GM12878 (cell line): ENCODE results near the gene KISS1R. TPM values are rescaled to one million over a fixed set of nuclear protein-coding genes. Genes with fewer than 3 reads are reported as not detected.

Experiments
- ATAC-seq: fragments of 200-7000 bp; cut with Tn5 transposase; 3 replicates; pipeline ENCODE4 v1.9.1; 2020; ENCODE audit warnings: mild to moderate bottlenecking, moderate library complexity
- BruUV-seq: library from RNA; stranded (reverse); fragments of 400-500 nt; replicated peaks from 2 replicates; lab custom pipeline; 2021; lab: Mats Ljungman, UMichigan
- CTCF ChIA-PET: fragments of 300-600 bp; sonication (Branson Sonifier 250); formaldehyde crosslinking; extraction: SDS; loops from one replicate; lab custom pipeline; 2021; ENCODE audit warnings: inconsistent platforms; lab: Yijun Ruan, JAX
- POLR2A ChIA-PET: fragments of 350-600 bp; formaldehyde crosslinking; extraction: SDS; loops from one replicate; lab custom pipeline; 2021; ENCODE audit warnings: inconsistent platforms; lab: Charles Lee
- RAD21 ChIA-PET: fragments of 300-600 bp; sonication (Branson Sonifier 250); formaldehyde crosslinking; loops from one replicate; lab custom pipeline; 2023; ENCODE audit warnings: antibody characterized with exemption; ENCODE audit not compliant: unreplicated experiment; lab: Charles Lee
- SMC1A ChIA-PET: fragments of 300-600 bp; sonication (Branson Sonifier 250); formaldehyde crosslinking; loops from one replicate; lab custom pipeline; 2023; ENCODE audit not compliant: unreplicated experiment, uncharacterized antibody; lab: Charles Lee
- DNase-seq: peaks from one replicate; pipeline ENCODE4 v3.0.0-alpha.2; 2011; ENCODE audit warnings: low read depth, low spot score
- FAIRE-seq: peaks from 3 replicates; lab custom pipeline; 2011; peaks lifted over from hg19 to GRCh38; lab: Jason Lieb, UNC
- H2AFZ ChIP-seq: 2 replicates; pipeline ENCODE4 v1.6.0; 2011; ENCODE audit warnings: low read depth, low read length, control low read depth; ENCODE audit not compliant: control insufficient read depth
- H3K27ac ChIP-seq: 2 replicates; pipeline ENCODE4 v1.5.1; 2011; ENCODE audit warnings: control low read depth; ENCODE audit not compliant: control insufficient read depth, insufficient read depth
- H3K27me3 ChIP-seq, 2 experiments: replicated peaks in 1 of 2; 2 replicates each; pipeline versions ENCODE4 v1.6.0 to v1.6.1; 2011; ENCODE audit warnings: low read length in 1 of 2; ENCODE audit not compliant: control insufficient read depth in 2 of 2, insufficient read depth in 2 of 2
- H3K36me3 ChIP-seq, 2 experiments: 2 replicates each; pipeline ENCODE4 v1.5.1; 2011; ENCODE audit warnings: low read length in 1 of 2; ENCODE audit not compliant: control insufficient read depth in 2 of 2, insufficient read depth in 2 of 2
- H3K4me1 ChIP-seq: 2 replicates; pipeline ENCODE4 v1.6.1; 2011; ENCODE audit warnings: mild to moderate bottlenecking, low read length, moderate library complexity, mixed read lengths; ENCODE audit not compliant: control insufficient read depth, insufficient read depth
- H3K4me2 ChIP-seq: 2 replicates; pipeline ENCODE4 v1.6.0; 2011; ENCODE audit warnings: control low read depth; ENCODE audit not compliant: control insufficient read depth, insufficient read depth
- H3K4me3 ChIP-seq: fragments of 200-600 bp; sonication (generic); 2 replicates; pipeline ENCODE4 v1.5.1; 2016
- H3K79me2 ChIP-seq: 2 replicates; pipeline ENCODE4 v1.6.0; 2011; ENCODE audit warnings: low read length; ENCODE audit not compliant: control insufficient read depth, insufficient read depth
- H3K9ac ChIP-seq: 2 replicates; pipeline ENCODE4 v1.8.0; 2011; ENCODE audit warnings: low read length, control low read depth, mixed read lengths; ENCODE audit not compliant: control insufficient read depth, insufficient read depth
- H3K9me3 ChIP-seq: replicated peaks from 3 replicates; pipeline ENCODE4 v1.5.1; 2011; ENCODE audit warnings: mild to moderate bottlenecking, low read length; ENCODE audit not compliant: control insufficient read depth, insufficient read depth
- H4K20me1 ChIP-seq: 2 replicates; pipeline ENCODE4 v1.6.0; 2011; ENCODE audit not compliant: control insufficient read depth, insufficient read depth
- CEBPB ChIP-seq, 2 experiments: fragments of 150-350 bp in 1 of 2; IDR thresholded peaks; 2 replicates each; pipeline ENCODE4 v1.6.1; 2012 to 2014; ENCODE audit warnings: low read depth in 2 of 2, low read length in 2 of 2, borderline replicate concordance in 1 of 2, inconsistent platforms in 1 of 2
- E4F1 ChIP-seq: fragments of 450-650 bp; IDR thresholded peaks from 2 replicates; pipeline ENCODE4 v1.6.1; 2018; ENCODE audit warnings: borderline replicate concordance, mild to moderate bottlenecking; ENCODE audit not compliant: partially characterized antibody
- JUNB ChIP-seq: IDR thresholded peaks from 2 replicates; pipeline ENCODE4 v1.6.1; 2016; ENCODE audit warnings: antibody characterized with exemption, mild to moderate bottlenecking
- LARP7 ChIP-seq: fragments of 450-650 bp; IDR thresholded peaks from 2 replicates; pipeline ENCODE4 v1.6.1; 2017; ENCODE audit warnings: mild to moderate bottlenecking
- SMARCA5 ChIP-seq: fragments of 450-650 bp; IDR thresholded peaks from 2 replicates; pipeline ENCODE4 v1.6.1; 2017; ENCODE audit warnings: mild to moderate bottlenecking
- ZNF274 ChIP-seq: IDR thresholded peaks from one replicate; pipeline ENCODE4 v1.8.0; 2011; ENCODE audit not compliant: insufficient read length, insufficient read depth
- WGBS: methylation state at CpG from one replicate; pipeline ENCODE4 v1.1.6; 2016; ENCODE audit warnings: low lambda C conversion rate; ENCODE audit not compliant: insufficient replicate concordance, insufficient coverage; ENCODE audit errors: missing lambda C conversion rate; 5-methylcytosine and 5-hydroxymethylcytosine counted together
- in situ Hi-C: fragments of 300-500 bp; cut with MboI; formaldehyde crosslinking; loops from 9 replicates; pipeline ENCODE4 v1.14.3; 2018; ENCODE audit warnings: mixed read lengths
- intact Hi-C: fragments of 100-400 bp; cut with micrococcal nuclease; formaldehyde crosslinking; loops from one replicate; pipeline ENCODE4 v1.14.2; 2022; ENCODE audit not compliant: unreplicated experiment
- polyA plus RNA-seq, 11 experiments: library from polyadenylated mRNA; depleted of rRNA in 4 of 11; unstranded in 6 of 11; stranded (reverse) in 5 of 11; fragments of >200 nt; fragmentation: Nextera tagmentation in 4 of 11; fragmentation: Illumina TruSeq in 1 of 11; extraction: Ambion mirVana in 4 of 11; extraction: Trizol in 1 of 11; gene quantifications; 1 replicate in 1 of 11; 2 replicates in 10 of 11; pipeline versions ENCODE4 v1.2.1 to v1.2.3, GENCODE V29; 2011 to 2016; ENCODE audit warnings: inconsistent platforms in 2 of 11, missing spikeins in 2 of 11, low read depth in 1 of 11
- total RNA-seq, 4 experiments: library from RNA; depleted of rRNA in 3 of 4; stranded (reverse); fragments of >200 nt in 3 of 4; fragmentation: Illumina TruSeq in 1 of 4; extraction: Trizol in 1 of 4; gene quantifications; 2 replicates each; pipeline versions ENCODE4 v1.2.1 to v1.2.3, GENCODE V29; 2013 to 2021

KISS1R gene
- total and polyA plus RNA-seq, 10 of the 15 experiments (the other 5 are each of a cell fraction or from before 2014, with no cell fraction given), result 0.13 to 2.7 (median 1.4) TPM; not detected in 3

GRCh38 chr19:882871-883497 is 34.1 kb upstream of the KISS1R start (continued):
- no peak for TF ChIP-seq E4F1
- TF ChIP-seq, all 136 proteins: peak for 0

- TF ChIP-seq JUNB (no peak), CEBPB (IDR thresholded peaks at IDR 0.05; ENCODE audit: borderline replicate concordance in 1 of 2, low read depth in 2 of 2, low read length in 2 of 2) (no peak), ZNF274 (no peak), SMARCA5 (no peak), LARP7 (no peak)
- 90% methylated on average over 22 of the region's 22 CpGs for WGBS
- no TSS peak for BruUV-seq
- FAIRE-seq (no peak), ATAC-seq (no peak), DNase-seq (no peak)
- POLR2A ChIA-PET, result interaction anchor here (0.7 kb wide), 1 partner anchor 209 kb away, joined by 3 read pairs; no protein-coding TSS in a partner anchor
- Histone ChIP-seq H3K79me2 (no peaks in the 10 kb centered on the region), H3K9ac (no peak overlapping the region), H3K4me3 (no peak overlapping the region), H3K9me3 (no peaks in the 10 kb centered on the region; the same call in 2 of the 3 replicates), H3K4me2 (no peak overlapping the region), H3K4me1 (no peaks in the 10 kb centered on the region), H3K36me3 (peaks cover 0 to 3% of the 10 kb centered on the region in 2 experiments; a peak in 3 of 4 replicates), H2AFZ (no peak overlapping the region), H3K27ac (no peak overlapping the region), H4K20me1 (no peaks in the 10 kb centered on the region), H3K27me3 (no peaks in the 10 kb centered on the region)
- in situ Hi-C loops (no loop called here), intact Hi-C loops (no loop called here)
- SMC1A ChIA-PET, result no interaction called here
- RAD21 ChIA-PET, result no interaction called here
- CTCF ChIA-PET, result no interaction called here
Measured at GRCh38 chr19:883661-884211, 33.4 kb upstream of the KISS1R start.
